ENCODE measurements around the gene EHBP1L1.

DNA sequence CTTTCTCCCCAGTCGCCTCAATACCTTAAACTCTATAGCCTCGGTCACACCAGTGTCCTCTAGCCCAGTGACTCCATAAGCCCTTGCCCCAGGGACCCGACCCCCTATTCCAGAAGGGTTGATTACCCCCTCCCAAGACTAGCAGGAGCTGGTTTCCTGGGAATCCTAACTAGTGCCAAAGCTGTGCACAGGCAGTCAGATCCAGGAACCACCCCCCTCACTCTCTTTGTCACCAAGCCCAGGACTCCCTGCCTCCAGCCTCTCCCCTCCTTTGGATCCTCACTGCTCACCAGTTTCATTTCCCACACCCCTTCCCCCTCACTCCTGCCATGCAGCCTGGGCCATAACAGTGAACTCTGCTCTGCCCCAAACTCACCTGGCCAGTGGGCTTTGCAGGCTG is 27.5 kb upstream of the EHBP1L1 start:
- TF ChIP-seq REST (IDR thresholded peaks at IDR 0.05) (no peak), EGR1 (IDR thresholded peaks at IDR 0.05; ENCODE audit: low read depth in 2 of 2) (no peak), GABPA (IDR thresholded peaks at IDR 0.05 in 1 of 2, conservative IDR thresholded peaks at IDR 0.05 in 1 of 2) (no peak)
- TF ChIP-seq, protein P1, sequence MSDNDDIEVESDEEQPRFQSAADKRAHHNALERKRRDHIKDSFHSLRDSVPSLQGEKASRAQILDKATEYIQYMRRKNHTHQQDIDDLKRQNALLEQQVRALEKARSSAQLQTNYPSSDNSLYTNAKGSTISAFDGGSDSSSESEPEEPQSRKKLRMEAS (IDR thresholded peaks at IDR 0.05): no peak
- TF ChIP-seq, protein P2, sequence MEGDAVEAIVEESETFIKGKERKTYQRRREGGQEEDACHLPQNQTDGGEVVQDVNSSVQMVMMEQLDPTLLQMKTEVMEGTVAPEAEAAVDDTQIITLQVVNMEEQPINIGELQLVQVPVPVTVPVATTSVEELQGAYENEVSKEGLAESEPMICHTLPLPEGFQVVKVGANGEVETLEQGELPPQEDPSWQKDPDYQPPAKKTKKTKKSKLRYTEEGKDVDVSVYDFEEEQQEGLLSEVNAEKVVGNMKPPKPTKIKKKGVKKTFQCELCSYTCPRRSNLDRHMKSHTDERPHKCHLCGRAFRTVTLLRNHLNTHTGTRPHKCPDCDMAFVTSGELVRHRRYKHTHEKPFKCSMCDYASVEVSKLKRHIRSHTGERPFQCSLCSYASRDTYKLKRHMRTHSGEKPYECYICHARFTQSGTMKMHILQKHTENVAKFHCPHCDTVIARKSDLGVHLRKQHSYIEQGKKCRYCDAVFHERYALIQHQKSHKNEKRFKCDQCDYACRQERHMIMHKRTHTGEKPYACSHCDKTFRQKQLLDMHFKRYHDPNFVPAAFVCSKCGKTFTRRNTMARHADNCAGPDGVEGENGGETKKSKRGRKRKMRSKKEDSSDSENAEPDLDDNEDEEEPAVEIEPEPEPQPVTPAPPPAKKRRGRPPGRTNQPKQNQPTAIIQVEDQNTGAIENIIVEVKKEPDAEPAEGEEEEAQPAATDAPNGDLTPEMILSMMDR (IDR thresholded peaks at IDR 0.05; ENCODE audit: low read depth, low read length, missing input control): no peak

Measured in liver (tissue), 3 donors.